Caco-2 (cell line): Measurements from ENCODE around the gene SLC35A1. TPM values are rescaled to one million over a fixed set of nuclear protein-coding genes. Genes with fewer than 3 reads are reported as not detected.

Experiments used
- BruUV-seq: library from RNA; stranded (reverse); fragments of 400-500 nt; replicated peaks from 2 replicates; lab custom pipeline; 2021; lab: Mats Ljungman, UMichigan
- CTCF ChIA-PET: fragments of 300-600 bp; sonication (Branson Sonifier 250); formaldehyde crosslinking; loops from one replicate; lab custom pipeline; 2022; ENCODE audit warnings: antibody characterized with exemption; lab: Charles Lee
- POLR2A ChIA-PET: fragments of 300-600 bp; sonication (Branson Sonifier 250); formaldehyde crosslinking; loops from one replicate; lab custom pipeline; 2022; ENCODE audit warnings: antibody characterized with exemption; lab: Charles Lee
- DNase-seq, 2 experiments: peaks; one replicate each; pipeline versions ENCODE4 v3.0.0 to v3.0.0-alpha.2; 2020 to 2022
- H3K27me3 ChIP-seq: replicated peaks from 2 replicates; pipeline ENCODE4 v1.6.0; 2011; ENCODE audit warnings: low read length; ENCODE audit not compliant: control insufficient read depth, insufficient read depth
- H3K36me3 ChIP-seq: 2 replicates; pipeline ENCODE4 v1.5.1; 2011; ENCODE audit warnings: low read length; ENCODE audit not compliant: control insufficient read depth, insufficient read depth
- H3K4me1 ChIP-seq: fragments of 250-450 bp; sonication (Bioruptor Pico); 2 replicates; pipeline ENCODE4 v1.5.1; 2020; ENCODE audit warnings: mild to moderate bottlenecking
- H3K4me3 ChIP-seq: 2 replicates; pipeline ENCODE4 v1.5.1; 2011; ENCODE audit warnings: low read depth, mild to moderate bottlenecking, control low read depth, low read length
- H3K9me3 ChIP-seq: fragments of 250-450 bp; sonication (Bioruptor Pico); 2 replicates; pipeline ENCODE4 v1.5.1; 2020; ENCODE audit warnings: mild to moderate bottlenecking, moderate library complexity
- H3K27ac Mint-ChIP-seq: one replicate; pipeline ENCODE4 v1.8.0; 2022; ENCODE audit warnings: mixed read lengths; ENCODE audit not compliant: unreplicated experiment
- H3K27me3 Mint-ChIP-seq: one replicate; pipeline ENCODE4 v1.8.0; 2022; ENCODE audit warnings: mixed read lengths; ENCODE audit not compliant: insufficient read depth, unreplicated experiment
- H3K36me3 Mint-ChIP-seq: one replicate; pipeline ENCODE4 v1.8.0; 2022; ENCODE audit warnings: mild to moderate bottlenecking, mixed read lengths; ENCODE audit not compliant: insufficient read depth, unreplicated experiment
- H3K4me1 Mint-ChIP-seq: one replicate; pipeline ENCODE4 v1.8.0; 2022; ENCODE audit warnings: low read depth, mixed read lengths; ENCODE audit not compliant: unreplicated experiment
- H3K4me3 Mint-ChIP-seq: one replicate; pipeline ENCODE4 v1.8.0; 2022; ENCODE audit warnings: mild to moderate bottlenecking, moderate library complexity, mixed read lengths; ENCODE audit not compliant: unreplicated experiment
- H3K9me3 Mint-ChIP-seq: one replicate; pipeline ENCODE4 v1.8.0; 2022; ENCODE audit warnings: mixed read lengths; ENCODE audit not compliant: unreplicated experiment
- intact Hi-C: fragments of 100-400 bp; cut with micrococcal nuclease; formaldehyde crosslinking; loops from one replicate; pipeline ENCODE4 v1.10.0; 2022; ENCODE audit not compliant: unreplicated experiment
- total RNA-seq: library from RNA; stranded (reverse); gene quantifications from 2 replicates; pipeline ENCODE4 v1.2.3, GENCODE V29; 2022
- TF ChIP-seq, protein P1 (sequence below), 2 experiments: fragments of 200-600 bp in 1 of 2; IDR thresholded peaks; 1 replicate in 1 of 2; 2 replicates in 1 of 2; pipeline versions ENCODE4 v1.5.1 to v1.8.0; 2011 to 2022; ENCODE audit warnings: antibody characterized with exemption in 1 of 2, control low read depth in 1 of 2, inconsistent platforms in 1 of 2, low read depth in 1 of 2, low read length in 1 of 2, mild to moderate bottlenecking in 1 of 2, moderate library complexity in 1 of 2; ENCODE audit not compliant: insufficient read depth in 1 of 2, severe bottlenecking in 1 of 2, unreplicated experiment in 1 of 2

Gene SLC35A1
- total RNA-seq, 1 experiment from 2014 or later, result 12.7 TPM

DNA sequence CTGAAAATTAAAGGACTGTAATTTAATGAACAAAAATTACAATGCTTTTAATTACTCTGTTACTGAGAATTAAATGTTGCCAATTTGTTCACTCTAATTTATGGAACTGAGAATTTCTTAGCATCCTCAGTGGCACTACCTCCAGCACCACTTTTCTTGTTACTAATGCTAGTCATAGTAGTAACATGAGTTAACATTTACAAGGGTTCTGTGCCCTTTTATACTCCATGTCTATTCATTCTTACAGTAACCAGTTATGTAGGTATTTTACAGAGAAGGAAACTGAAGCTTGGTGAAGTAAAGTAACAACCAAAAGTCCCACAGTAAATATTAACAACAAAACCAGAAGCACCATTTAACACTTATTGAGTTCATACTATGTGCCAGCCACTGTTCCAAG, 82.7 kb downstream of the SLC35A1 start:
- intact Hi-C loops, result no loop called here
- no peak for DNase-seq
- H3K9me3 ChIP-seq, result no peaks in the 10 kb centered on the region
- Mint-ChIP-seq H3K4me1 (no peaks in the 10 kb centered on the region), H3K27ac (no peak overlapping the region), H3K4me3 (no peak overlapping the region), H3K9me3 (no peaks in the 10 kb centered on the region), H3K36me3 (peaks cover 48% of the 10 kb centered on the region), H3K27me3 (no peaks in the 10 kb centered on the region)
- no peaks in the 10 kb centered on the region for H3K4me1 ChIP-seq
- BruUV-seq, result no TSS peak
- ChIA-PET POLR2A (no interaction called here), CTCF (no interaction called here)
- H3K36me3 ChIP-seq, result no peaks in the 10 kb centered on the region
- H3K27me3 ChIP-seq, result no peaks in the 10 kb centered on the region
- no peak overlapping the region for H3K4me3 ChIP-seq
- TF ChIP-seq, protein P1, sequence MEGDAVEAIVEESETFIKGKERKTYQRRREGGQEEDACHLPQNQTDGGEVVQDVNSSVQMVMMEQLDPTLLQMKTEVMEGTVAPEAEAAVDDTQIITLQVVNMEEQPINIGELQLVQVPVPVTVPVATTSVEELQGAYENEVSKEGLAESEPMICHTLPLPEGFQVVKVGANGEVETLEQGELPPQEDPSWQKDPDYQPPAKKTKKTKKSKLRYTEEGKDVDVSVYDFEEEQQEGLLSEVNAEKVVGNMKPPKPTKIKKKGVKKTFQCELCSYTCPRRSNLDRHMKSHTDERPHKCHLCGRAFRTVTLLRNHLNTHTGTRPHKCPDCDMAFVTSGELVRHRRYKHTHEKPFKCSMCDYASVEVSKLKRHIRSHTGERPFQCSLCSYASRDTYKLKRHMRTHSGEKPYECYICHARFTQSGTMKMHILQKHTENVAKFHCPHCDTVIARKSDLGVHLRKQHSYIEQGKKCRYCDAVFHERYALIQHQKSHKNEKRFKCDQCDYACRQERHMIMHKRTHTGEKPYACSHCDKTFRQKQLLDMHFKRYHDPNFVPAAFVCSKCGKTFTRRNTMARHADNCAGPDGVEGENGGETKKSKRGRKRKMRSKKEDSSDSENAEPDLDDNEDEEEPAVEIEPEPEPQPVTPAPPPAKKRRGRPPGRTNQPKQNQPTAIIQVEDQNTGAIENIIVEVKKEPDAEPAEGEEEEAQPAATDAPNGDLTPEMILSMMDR (IDR thresholded peaks at IDR 0.05; ENCODE audit: insufficient read depth in 1 of 2, low read depth in 1 of 2, low read length in 1 of 2, severe bottlenecking in 1 of 2, unreplicated experiment in 1 of 2), result no peak

DNA sequence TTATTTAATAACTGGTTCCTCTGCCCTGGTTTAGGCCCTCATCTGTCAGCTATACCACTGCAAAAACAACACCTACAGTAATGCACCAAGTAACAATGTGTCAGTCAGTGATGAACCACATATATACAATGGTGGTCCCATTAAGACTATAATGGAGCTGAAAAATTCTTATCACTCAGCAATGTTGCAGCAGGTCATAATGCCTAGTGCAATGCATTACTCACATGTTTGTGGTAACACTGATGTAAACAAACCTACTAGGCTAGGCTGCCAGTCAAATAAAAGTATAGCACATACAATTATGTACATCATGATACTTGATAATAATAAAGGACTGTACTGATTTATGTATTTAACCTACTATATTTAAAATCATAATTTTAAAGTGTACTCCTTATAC, 85.7 kb downstream of the SLC35A1 start:
- no peak overlapping the region for H3K4me3 ChIP-seq
- Mint-ChIP-seq H3K27me3 (no peaks in the 10 kb centered on the region), H3K4me3 (no peak overlapping the region), H3K4me1 (no peaks in the 10 kb centered on the region), H3K36me3 (peaks cover 53% of the 10 kb centered on the region), H3K9me3 (no peaks in the 10 kb centered on the region), H3K27ac (no peak overlapping the region)
- TF ChIP-seq, protein P1 (IDR thresholded peaks at IDR 0.05; ENCODE audit: insufficient read depth in 1 of 2, low read depth in 1 of 2, low read length in 1 of 2, severe bottlenecking in 1 of 2, unreplicated experiment in 1 of 2), result no peak
- POLR2A ChIA-PET, result no interaction called here
- H3K27me3 ChIP-seq, result no peaks in the 10 kb centered on the region
- intact Hi-C loops, result no loop called here
- no TSS peak for BruUV-seq
- H3K4me1 ChIP-seq, result no peaks in the 10 kb centered on the region
- no peaks in the 10 kb centered on the region for H3K9me3 ChIP-seq
- H3K36me3 ChIP-seq, result peaks cover 1% of the 10 kb centered on the region
- no peak for DNase-seq
- CTCF ChIA-PET, result interaction anchor here (0.6 kb wide), 1 partner anchor 1313 kb away, joined by 9 read pairs; no protein-coding TSS in a partner anchor

DNA sequence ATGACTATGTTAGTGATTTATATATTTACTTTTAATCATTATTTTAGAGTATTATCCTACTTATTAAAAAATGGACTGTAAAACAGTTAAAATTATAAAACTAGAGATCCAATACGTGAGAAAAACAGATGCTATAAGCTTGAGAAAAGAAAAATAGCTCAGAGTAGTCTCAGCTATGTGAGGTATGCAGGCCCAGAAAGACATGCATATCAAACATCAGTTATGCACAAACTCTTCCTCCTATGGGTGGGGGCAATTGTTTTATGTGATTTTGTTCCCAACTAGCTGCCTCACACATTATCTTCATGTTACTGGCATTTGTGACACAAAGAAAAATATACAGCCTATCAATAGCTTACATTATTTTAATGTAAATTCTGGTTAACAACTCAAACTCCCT, 88.2 kb downstream of the SLC35A1 start:
- no peak overlapping the region for H3K4me3 Mint-ChIP-seq
- POLR2A ChIA-PET, result no interaction called here
- CTCF ChIA-PET, result no interaction called here
- BruUV-seq, result no TSS peak
- no peaks in the 10 kb centered on the region for H3K4me1 ChIP-seq
- intact Hi-C loops, result no loop called here
- no peak overlapping the region for H3K27ac Mint-ChIP-seq
- H3K36me3 Mint-ChIP-seq, result peaks cover 53% of the 10 kb centered on the region
- peaks cover 1% of the 10 kb centered on the region for H3K36me3 ChIP-seq
- H3K9me3 ChIP-seq, result no peaks in the 10 kb centered on the region
- TF ChIP-seq, protein P1 (IDR thresholded peaks at IDR 0.05; ENCODE audit: insufficient read depth in 1 of 2, low read depth in 1 of 2, low read length in 1 of 2, severe bottlenecking in 1 of 2, unreplicated experiment in 1 of 2), result no peak
- no peaks in the 10 kb centered on the region for H3K27me3 ChIP-seq
- H3K9me3 Mint-ChIP-seq, result no peaks in the 10 kb centered on the region
- no peak overlapping the region for H3K4me3 ChIP-seq
- H3K4me1 Mint-ChIP-seq, result no peaks in the 10 kb centered on the region
- H3K27me3 Mint-ChIP-seq, result no peaks in the 10 kb centered on the region
- DNase-seq, result no peak

Other genes with a start within 250 kb of the SLC35A1 start
- gene SMIM8, start 150.4 kb upstream of the SLC35A1 start, total RNA-seq, result 8.5 and 8.7 TPM in 2 replicates
- gene GJB7, start 143.7 kb upstream of the SLC35A1 start, total RNA-seq, result 4.3 and 5.0 TPM in 2 replicates
- 2.3 and 3.3 TPM in 2 replicates for gene C6orf163, start 128.2 kb upstream of the SLC35A1 start, total RNA-seq
- 0.23 TPM in 1 of 2 replicates, not detected in the other for gene CFAP206, start 65.0 kb upstream of the SLC35A1 start, total RNA-seq
- 32.0 and 37.4 TPM in 2 replicates for gene RARS2, start 117.0 kb downstream of the SLC35A1 start, total RNA-seq
- 33.8 and 34.5 TPM in 2 replicates for gene ORC3, start 117.2 kb downstream of the SLC35A1 start, total RNA-seq
- gene AKIRIN2, start 229.3 kb downstream of the SLC35A1 start, total RNA-seq, result 51.3 and 53.5 TPM in 2 replicates